Ishikawa (cell line): ENCODE data around the gene UBA3.

Experiments
- EGR1 ChIP-seq: IDR thresholded peaks from 2 replicates; pipeline ENCODE4 v1.6.1; 2012
- EP300 ChIP-seq: IDR thresholded peaks from 2 replicates; pipeline ENCODE4 v1.6.1; 2012; ENCODE audit warnings: borderline replicate concordance
- FOXM1 ChIP-seq: IDR thresholded peaks from 2 replicates; pipeline ENCODE4 v1.6.1; 2012; ENCODE audit warnings: low read depth, borderline replicate concordance
- RAD21 ChIP-seq: IDR thresholded peaks from 2 replicates; pipeline ENCODE4 v1.6.1; 2012; ENCODE audit warnings: low read depth
- REST ChIP-seq: IDR thresholded peaks from 2 replicates; pipeline ENCODE4 v1.6.1; 2012; ENCODE audit warnings: low read depth, mild to moderate bottlenecking
- TAF1 ChIP-seq: IDR thresholded peaks from 2 replicates; pipeline ENCODE4 v1.6.1; 2012; ENCODE audit warnings: low read depth, mild to moderate bottlenecking
- TEAD4 ChIP-seq: IDR thresholded peaks from 2 replicates; pipeline ENCODE4 v1.6.1; 2012

GRCh38 chr3:69059688-69060087 is 20.5 kb downstream of the UBA3 start:
- TF ChIP-seq EGR1 (no peak), REST (no peak), EP300 (no peak), TAF1 (no peak), TEAD4 (no peak), RAD21 (no peak), FOXM1 (no peak)
